Adrenal gland (tissue), 5 donors: ENCODE data around the gene DYNC1I2.
A peak's percentile ranks its signal among the peaks of the same experiment; 100 is the strongest.

Source experiments
- CTCF ChIP-seq, 6 experiments: fragments of 450-650 bp in 4 of 6; fragments of 200-600 bp in 2 of 6; sonication (generic) in 1 of 6; IDR thresholded peaks; 1 replicate in 5 of 6; 2 replicates in 1 of 6; pipeline versions ENCODE4 v1.5.1 to v1.8.0; 2016 to 2021; ENCODE audit warnings: antibody characterized with exemption in 6 of 6, mild to moderate bottlenecking in 2 of 6, moderate library complexity in 1 of 6
- POLR2A ChIP-seq, 2 donors: fragments of 450-650 bp; IDR thresholded peaks; one replicate each; pipeline ENCODE4 v1.6.1; 2017; ENCODE audit warnings: antibody characterized with exemption in 2 of 2, mild to moderate bottlenecking in 2 of 2, moderate library complexity in 1 of 2
- donor health status: DM: no; HTN: no; CAD: no.

GRCh38 chr2:171706152-171706803 lies 19.0 kb downstream of the DYNC1I2 start:
- TF ChIP-seq CTCF (IDR thresholded peaks at IDR 0.05) (peak in 5 of 6 experiments; percentile 12 to 52 (median 38)), POLR2A (IDR thresholded peaks at IDR 0.05) (no peak)
